Measurements from ENCODE around the gene RABGAP1. TPM values are rescaled to one million over a fixed set of nuclear protein-coding genes. Genes with fewer than 3 reads are reported as not detected.

RABGAP1 gene
- total and polyA plus RNA-seq, 9 donors = 27.1 to 64.8 (median 59.0) TPM

GRCh38 chr9:123097430-123098095 is 156.7 kb downstream of the RABGAP1 start:
- 92 to 95% (median 93%) methylated on average over 3 of the region's 3 CpGs for WGBS, 3 donors
- H3K27ac ChIP-seq = no peak overlapping the region
- intact Hi-C loops (cut with DNase I) = no loop called here
- no peak for TF ChIP-seq CTCF (IDR thresholded peaks at IDR 0.05)
- TF ChIP-seq EP300 (IDR thresholded peaks at IDR 0.05) = no peak
- TF ChIP-seq POLR2A (IDR thresholded peaks at IDR 0.05) = no peak
- H3K36me3 ChIP-seq = no peaks in the 10 kb centered on the region
- no peak overlapping the region for H3K4me3 ChIP-seq
- no peaks in the 10 kb centered on the region for H3K4me1 ChIP-seq (ENCODE audit: insufficient read depth)
- DNase-seq = no peak
- H3K9me3 ChIP-seq = no peaks in the 10 kb centered on the region
- no peaks in the 10 kb centered on the region for H3K27me3 ChIP-seq

- 75 to 78% (median 76%) methylated on average over 4 of the region's 4 CpGs for WGBS, 3 donors
- Histone ChIP-seq H3K27me3 (no peaks in the 10 kb centered on the region), H3K9me3 (no peaks in the 10 kb centered on the region), H3K27ac (no peak overlapping the region), H3K4me1 (ENCODE audit: insufficient read depth) (no peaks in the 10 kb centered on the region), H3K4me3 (no peak overlapping the region), H3K36me3 (no peaks in the 10 kb centered on the region)
- intact Hi-C loops (cut with DNase I) = no loop called here
- TF ChIP-seq EP300 (IDR thresholded peaks at IDR 0.05) (no peak), CTCF (IDR thresholded peaks at IDR 0.05) (no peak), POLR2A (IDR thresholded peaks at IDR 0.05) (no peak)
- DNase-seq = no peak
These were observed 157.3 kb downstream of the RABGAP1 start for GRCh38 chr9:123098096-123098459.

GRCh38 chr9:123099042-123099441 is 158.2 kb downstream of the RABGAP1 start:
- TF ChIP-seq EP300 (IDR thresholded peaks at IDR 0.05) (no peak), POLR2A (IDR thresholded peaks at IDR 0.05) (no peak), CTCF (IDR thresholded peaks at IDR 0.05) (no peak)
- Histone ChIP-seq H3K27ac (no peak overlapping the region), H3K36me3 (no peaks in the 10 kb centered on the region), H3K4me1 (ENCODE audit: insufficient read depth) (no peaks in the 10 kb centered on the region), H3K4me3 (no peak overlapping the region), H3K27me3 (no peaks in the 10 kb centered on the region), H3K9me3 (no peaks in the 10 kb centered on the region)
- no peak for DNase-seq
- intact Hi-C loops (cut with DNase I) = no loop called here
- WGBS, 3 donors = 85 to 90% (median 87%) methylated on average over 6 of the region's 6 CpGs

GRCh38 chr9:123099548-123099947 is 158.7 kb downstream of the RABGAP1 start:
- TF ChIP-seq CTCF (IDR thresholded peaks at IDR 0.05) (no peak), POLR2A (IDR thresholded peaks at IDR 0.05) (no peak), EP300 (IDR thresholded peaks at IDR 0.05) (no peak)
- 94 to 96% (median 96%) methylated on average over 3 of the region's 3 CpGs for WGBS, 3 donors
- no peaks in the 10 kb centered on the region for H3K36me3 ChIP-seq

More at GRCh38 chr9:123099548-123099947, 158.7 kb downstream of the RABGAP1 start:
- DNase-seq = no peak
- no peak overlapping the region for H3K27ac ChIP-seq
- H3K9me3 ChIP-seq = no peaks in the 10 kb centered on the region
- intact Hi-C loops (cut with DNase I) = no loop called here
- no peaks in the 10 kb centered on the region for H3K27me3 ChIP-seq
- H3K4me3 ChIP-seq = no peak overlapping the region
- H3K4me1 ChIP-seq (ENCODE audit: insufficient read depth) = no peaks in the 10 kb centered on the region
